ENCODE measurements around the gene FANCC.

FANCC gene

GRCh38 chr9:95105519-95106287, 211.8 kb downstream of the FANCC start:
- no peaks in the 10 kb centered on the region for H3K9me3 Mint-ChIP-seq
- DNase-seq (ENCODE audit: low spot score in 2 of 2) (no peak), ATAC-seq (ENCODE audit: low read depth) (no peak)
- H3K27me3 Mint-ChIP-seq = no peaks in the 10 kb centered on the region
- H3K36me3 Mint-ChIP-seq = peaks cover 12% of the 10 kb centered on the region
- H3K27ac Mint-ChIP-seq = no peak overlapping the region
- no peak overlapping the region for H3K4me3 Mint-ChIP-seq
- no peaks in the 10 kb centered on the region for H3K4me1 Mint-ChIP-seq

GRCh38 chr9:95104980-95105379, 212.5 kb downstream of the FANCC start:
- no peak for ATAC-seq (ENCODE audit: low read depth)
- Mint-ChIP-seq H3K27me3 (no peaks in the 10 kb centered on the region), H3K27ac (no peak overlapping the region), H3K4me3 (no peak overlapping the region), H3K9me3 (no peaks in the 10 kb centered on the region), H3K36me3 (peaks cover 12% of the 10 kb centered on the region), H3K4me1 (no peaks in the 10 kb centered on the region)
- no peak for DNase-seq (ENCODE audit: low spot score in 2 of 2)

GRCh38 chr9:95104581-95104960, 212.9 kb downstream of the FANCC start:
- ATAC-seq (ENCODE audit: low read depth) (no peak), DNase-seq (ENCODE audit: low spot score in 2 of 2) (no peak)
- H3K4me1 Mint-ChIP-seq = no peaks in the 10 kb centered on the region
- no peak overlapping the region for H3K4me3 Mint-ChIP-seq
- no peak overlapping the region for H3K27ac Mint-ChIP-seq
- no peaks in the 10 kb centered on the region for H3K27me3 Mint-ChIP-seq
- H3K9me3 Mint-ChIP-seq = no peaks in the 10 kb centered on the region
- H3K36me3 Mint-ChIP-seq = peaks cover 11% of the 10 kb centered on the region

GRCh38 chr9:95103871-95104580, 213.5 kb downstream of the FANCC start:
- Mint-ChIP-seq H3K36me3 (peaks cover 8% of the 10 kb centered on the region), H3K27me3 (no peaks in the 10 kb centered on the region), H3K4me1 (no peaks in the 10 kb centered on the region), H3K27ac (no peak overlapping the region), H3K4me3 (no peak overlapping the region), H3K9me3 (no peaks in the 10 kb centered on the region)
- DNase-seq (ENCODE audit: low spot score in 2 of 2) = no peak
- ATAC-seq (ENCODE audit: low read depth) = no peak

- Mint-ChIP-seq H3K27me3 (no peaks in the 10 kb centered on the region), H3K36me3 (peaks cover 8% of the 10 kb centered on the region), H3K27ac (peak overlapping the region; percentile 5), H3K4me3 (no peak overlapping the region), H3K4me1 (no peaks in the 10 kb centered on the region), H3K9me3 (no peaks in the 10 kb centered on the region)
- ATAC-seq (ENCODE audit: low read depth) (no peak), DNase-seq (ENCODE audit: low spot score in 2 of 2) (no peak)
These were observed 214.2 kb downstream of the FANCC start for GRCh38 chr9:95103281-95103771.

- H3K27me3 Mint-ChIP-seq = no peaks in the 10 kb centered on the region
- no peak for DNase-seq (ENCODE audit: low spot score in 2 of 2)
- peaks cover 8% of the 10 kb centered on the region for H3K36me3 Mint-ChIP-seq
- H3K4me1 Mint-ChIP-seq = no peaks in the 10 kb centered on the region
- no peak for ATAC-seq (ENCODE audit: low read depth)
- no peaks in the 10 kb centered on the region for H3K9me3 Mint-ChIP-seq
- H3K27ac Mint-ChIP-seq = no peak overlapping the region
- H3K4me3 Mint-ChIP-seq = no peak overlapping the region
These were observed 214.9 kb downstream of the FANCC start for GRCh38 chr9:95102572-95102971.

- H3K36me3 Mint-ChIP-seq = peaks cover 8% of the 10 kb centered on the region
- H3K27ac Mint-ChIP-seq = no peak overlapping the region
- DNase-seq (ENCODE audit: low spot score in 2 of 2) = no peak
- H3K4me3 Mint-ChIP-seq = no peak overlapping the region
- H3K4me1 Mint-ChIP-seq = no peaks in the 10 kb centered on the region
- H3K27me3 Mint-ChIP-seq = no peaks in the 10 kb centered on the region
- no peak for ATAC-seq (ENCODE audit: low read depth)
- H3K9me3 Mint-ChIP-seq = no peaks in the 10 kb centered on the region
These were observed 215.5 kb downstream of the FANCC start for GRCh38 chr9:95102001-95102433.

GRCh38 chr9:95101326-95101725, 216.2 kb downstream of the FANCC start:
- Mint-ChIP-seq H3K27me3 (no peaks in the 10 kb centered on the region), H3K27ac (no peak overlapping the region), H3K36me3 (peaks cover 4% of the 10 kb centered on the region), H3K4me1 (no peaks in the 10 kb centered on the region), H3K9me3 (no peaks in the 10 kb centered on the region), H3K4me3 (no peak overlapping the region)
- ATAC-seq (ENCODE audit: low read depth) = no peak
- DNase-seq (ENCODE audit: low spot score in 2 of 2) = no peak

- ATAC-seq (ENCODE audit: low read depth) = no peak
- no peak overlapping the region for H3K27ac Mint-ChIP-seq
- no peaks in the 10 kb centered on the region for H3K27me3 Mint-ChIP-seq
- H3K4me1 Mint-ChIP-seq = no peaks in the 10 kb centered on the region
- H3K4me3 Mint-ChIP-seq = no peak overlapping the region
- peaks cover 4% of the 10 kb centered on the region for H3K36me3 Mint-ChIP-seq
- DNase-seq (ENCODE audit: low spot score in 2 of 2) = no peak
- H3K9me3 Mint-ChIP-seq = no peaks in the 10 kb centered on the region
These were observed 217.4 kb downstream of the FANCC start for GRCh38 chr9:95100071-95100627.

- ATAC-seq (ENCODE audit: low read depth) = no peak
These were observed 218.0 kb downstream of the FANCC start for GRCh38 chr9:95099321-95100070.

GRCh38 chr9:95098391-95098921, 219.1 kb downstream of the FANCC start:
- no peak overlapping the region for H3K4me3 Mint-ChIP-seq
- no peak for ATAC-seq (ENCODE audit: low read depth)
- no peaks in the 10 kb centered on the region for H3K9me3 Mint-ChIP-seq
- no peaks in the 10 kb centered on the region for H3K4me1 Mint-ChIP-seq
- H3K27ac Mint-ChIP-seq = no peak overlapping the region
- no peaks in the 10 kb centered on the region for H3K27me3 Mint-ChIP-seq
- DNase-seq (ENCODE audit: low spot score in 2 of 2) = no peak
- H3K36me3 Mint-ChIP-seq = peaks cover 4% of the 10 kb centered on the region

More at GRCh38 chr9:95099321-95100070, 218.0 kb downstream of the FANCC start:
- no peak for DNase-seq (ENCODE audit: low spot score in 2 of 2)
- no peaks in the 10 kb centered on the region for H3K27me3 Mint-ChIP-seq
- no peaks in the 10 kb centered on the region for H3K4me1 Mint-ChIP-seq
- H3K27ac Mint-ChIP-seq = no peak overlapping the region
- H3K36me3 Mint-ChIP-seq = peaks cover 4% of the 10 kb centered on the region
- H3K9me3 Mint-ChIP-seq = no peaks in the 10 kb centered on the region
- H3K4me3 Mint-ChIP-seq = no peak overlapping the region

GRCh38 chr9:95097279-95097678, 220.2 kb downstream of the FANCC start:
- no peak for DNase-seq (ENCODE audit: low spot score in 2 of 2)
- Mint-ChIP-seq H3K4me3 (no peak overlapping the region), H3K27ac (no peak overlapping the region)

GRCh38 chr9:95096807-95097206, 220.7 kb downstream of the FANCC start:
- no peaks in the 10 kb centered on the region for H3K9me3 Mint-ChIP-seq
- H3K27ac Mint-ChIP-seq = no peak overlapping the region
- H3K36me3 Mint-ChIP-seq = peaks cover 2% of the 10 kb centered on the region
- DNase-seq (ENCODE audit: low spot score in 2 of 2) (no peak), ATAC-seq (ENCODE audit: low read depth) (no peak)
- no peaks in the 10 kb centered on the region for H3K4me1 Mint-ChIP-seq
- H3K4me3 Mint-ChIP-seq = no peak overlapping the region
- no peaks in the 10 kb centered on the region for H3K27me3 Mint-ChIP-seq

More at GRCh38 chr9:95097279-95097678, 220.2 kb downstream of the FANCC start:
- no peaks in the 10 kb centered on the region for H3K4me1 Mint-ChIP-seq
- no peaks in the 10 kb centered on the region for H3K27me3 Mint-ChIP-seq
- no peak for ATAC-seq (ENCODE audit: low read depth)
- H3K9me3 Mint-ChIP-seq = no peaks in the 10 kb centered on the region
- peaks cover 2% of the 10 kb centered on the region for H3K36me3 Mint-ChIP-seq
